Kidney glomerular epithelial cell (primary cell): Measurements from ENCODE around the gene SGCD.

ENCODE experiments used
- DNase-seq: peaks from one replicate; lab custom pipeline; 2025; lab: John Stamatoyannopoulos, UW

The SGCD gene

GRCh38 chr5:156326718-156327259, at the start of gene SGCD:
TSS of gene SGCD (plus strand) at chr5:156327164.
- DNase-seq = peak; percentile 42

DNA sequence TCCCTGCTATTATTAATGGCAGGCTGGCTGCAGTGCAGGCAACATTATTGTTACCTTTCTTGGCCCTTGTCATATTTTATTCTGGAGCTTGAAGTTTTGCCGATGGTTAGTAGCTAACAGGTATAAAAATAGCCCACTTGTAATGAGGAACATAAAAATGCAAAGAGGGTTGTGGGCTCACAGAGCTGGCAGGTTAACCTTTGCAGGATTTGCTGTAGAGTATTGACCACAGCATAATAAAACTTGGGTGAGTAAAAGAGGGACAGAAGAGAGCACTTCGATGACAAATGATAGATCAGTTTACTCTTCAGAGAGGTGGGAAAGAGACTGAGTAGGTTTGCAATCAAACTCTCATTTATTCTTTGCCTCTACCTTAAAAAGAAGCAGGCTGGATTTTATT, 49.7 kb upstream of the SGCD start:
- no peak for DNase-seq

GRCh38 chr5:156295431-156295830, 31.5 kb upstream of the SGCD start:
- no peak for DNase-seq

DNA sequence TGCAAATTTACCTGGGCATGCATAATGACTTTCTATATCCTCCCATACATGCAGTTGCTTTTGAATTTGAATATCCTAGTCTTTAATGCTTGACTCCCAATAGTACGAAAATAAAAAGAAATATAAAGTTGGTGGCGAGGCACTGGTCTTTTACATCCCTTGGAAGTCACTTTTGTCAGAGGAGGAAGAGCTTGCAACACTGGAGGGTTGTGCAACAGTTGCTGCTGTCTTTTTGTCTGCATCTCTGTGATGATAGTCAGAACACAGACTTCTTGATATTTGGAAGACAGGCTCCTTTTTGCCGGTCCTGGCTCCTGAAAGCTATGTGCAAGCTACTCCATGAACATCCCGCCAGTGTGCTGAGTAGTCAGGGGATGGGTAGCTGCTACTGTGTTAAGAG, 16.8 kb upstream of the SGCD start:
- DNase-seq = no peak

GRCh38 chr5:156312897-156313694, 13.9 kb upstream of the SGCD start:
- no peak for DNase-seq

DNA sequence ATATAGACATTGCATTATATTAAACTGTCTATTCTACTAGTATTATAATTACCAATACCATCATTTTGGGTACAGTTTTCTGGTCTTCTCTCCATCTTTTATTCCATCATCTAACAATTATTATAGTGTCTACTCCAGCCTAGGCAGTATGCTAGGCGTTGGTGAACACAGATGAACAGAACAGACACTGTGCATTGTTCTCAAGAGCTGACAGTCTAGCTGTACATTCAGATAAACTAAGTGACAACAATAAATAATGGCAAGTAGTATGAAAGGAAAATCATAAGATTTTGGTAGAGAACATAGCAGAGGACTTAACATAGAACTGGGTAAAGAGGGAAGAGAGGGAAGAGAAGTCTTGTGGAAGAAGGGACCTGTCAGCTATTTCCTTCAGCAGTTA, 12.5 kb upstream of the SGCD start:
- no peak for DNase-seq

GRCh38 chr5:156322666-156323065, 4.3 kb upstream of the SGCD start:
- DNase-seq = no peak

DNA sequence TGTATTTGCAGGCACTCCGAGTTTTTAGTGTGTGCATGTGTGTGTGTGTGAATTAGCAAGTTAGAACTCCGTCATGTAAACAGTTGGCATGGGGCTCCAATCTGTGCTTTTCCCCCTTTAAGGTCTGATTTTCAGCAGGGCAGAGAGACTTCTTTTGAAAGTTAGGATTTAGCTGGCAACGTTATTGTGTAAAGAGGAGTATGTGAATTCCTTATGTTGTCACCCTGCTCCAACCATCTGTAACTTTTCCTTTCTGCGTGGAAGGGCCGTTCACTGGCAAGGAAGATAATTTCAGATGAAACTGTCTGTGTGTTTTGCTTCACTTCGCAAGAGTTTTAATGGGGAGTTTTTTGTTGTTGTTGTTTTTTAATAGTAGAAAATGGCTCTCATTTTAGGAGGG, 332 bp downstream of the SGCD start:
- peak; percentile 42 for DNase-seq

- no peak for DNase-seq
Observed at GRCh38 chr5:156328161-156328560, 1.2 kb downstream of the SGCD start.

- DNase-seq = no peak
Observed at GRCh38 chr5:156328766-156329165, 1.8 kb downstream of the SGCD start.

DNA sequence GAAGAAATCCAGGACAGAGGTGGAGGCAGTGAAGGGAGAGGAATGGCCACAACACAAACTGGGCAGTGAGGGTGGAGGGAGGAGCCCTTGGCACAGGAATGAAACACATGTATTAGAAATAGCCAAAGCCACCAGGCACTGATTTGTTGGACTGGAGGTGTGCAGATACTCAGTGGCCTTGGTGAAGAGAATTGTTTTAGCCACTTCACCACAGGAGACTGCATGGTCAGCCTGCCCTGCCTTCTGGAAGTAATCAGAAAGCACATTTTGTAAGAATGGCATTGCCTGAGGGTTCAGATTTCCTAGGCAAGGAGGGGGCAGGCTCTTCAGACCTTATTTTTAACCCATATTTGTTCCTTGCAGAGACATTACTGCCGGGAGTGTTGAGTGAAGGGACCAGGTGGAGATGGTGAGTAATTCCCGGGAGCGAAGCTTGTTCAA, 2.2 kb downstream of the SGCD start:
- no peak for DNase-seq

DNA sequence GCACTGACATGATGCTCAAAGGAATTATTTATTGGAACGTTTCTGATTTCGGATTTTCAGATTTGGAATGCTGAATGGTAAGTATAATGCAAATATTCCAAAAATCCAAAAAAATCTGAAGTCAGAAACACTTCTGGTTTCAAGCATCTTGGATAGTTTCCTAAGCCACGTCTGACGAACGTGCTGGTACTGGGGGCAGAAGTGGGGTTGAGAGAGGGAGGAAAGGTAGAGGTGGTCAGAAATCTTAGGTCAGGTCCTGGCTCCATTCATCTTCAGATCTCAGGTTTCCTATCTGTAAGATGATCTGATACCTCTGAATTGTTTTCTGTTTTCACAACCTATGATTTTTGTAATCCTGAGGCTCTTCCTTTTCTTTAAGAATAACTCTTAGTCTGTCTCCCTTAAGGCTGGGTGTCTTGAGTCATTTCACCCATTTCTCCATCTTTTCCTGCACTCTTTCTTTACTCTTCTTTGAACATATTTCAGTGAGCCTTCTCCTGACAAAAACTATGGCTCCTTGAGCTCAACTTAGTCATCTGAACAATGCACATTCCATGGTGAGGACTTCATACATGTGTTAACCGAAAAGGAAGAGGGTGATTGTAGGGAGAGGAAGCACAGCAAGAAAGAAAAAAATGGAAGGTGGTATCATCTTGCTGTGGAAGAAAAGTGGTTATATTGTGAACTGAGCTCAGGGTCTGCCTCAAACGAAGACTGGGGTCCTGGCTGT, 3.3 kb downstream of the SGCD start:
- no peak for DNase-seq

- DNase-seq = peak; percentile 2
Observed at GRCh38 chr5:156331181-156331580, 4.2 kb downstream of the SGCD start.

- no peak for DNase-seq
Observed at GRCh38 chr5:156331845-156332244, 4.9 kb downstream of the SGCD start.

- DNase-seq = no peak
Observed at GRCh38 chr5:156332245-156332644, 5.3 kb downstream of the SGCD start.

DNA sequence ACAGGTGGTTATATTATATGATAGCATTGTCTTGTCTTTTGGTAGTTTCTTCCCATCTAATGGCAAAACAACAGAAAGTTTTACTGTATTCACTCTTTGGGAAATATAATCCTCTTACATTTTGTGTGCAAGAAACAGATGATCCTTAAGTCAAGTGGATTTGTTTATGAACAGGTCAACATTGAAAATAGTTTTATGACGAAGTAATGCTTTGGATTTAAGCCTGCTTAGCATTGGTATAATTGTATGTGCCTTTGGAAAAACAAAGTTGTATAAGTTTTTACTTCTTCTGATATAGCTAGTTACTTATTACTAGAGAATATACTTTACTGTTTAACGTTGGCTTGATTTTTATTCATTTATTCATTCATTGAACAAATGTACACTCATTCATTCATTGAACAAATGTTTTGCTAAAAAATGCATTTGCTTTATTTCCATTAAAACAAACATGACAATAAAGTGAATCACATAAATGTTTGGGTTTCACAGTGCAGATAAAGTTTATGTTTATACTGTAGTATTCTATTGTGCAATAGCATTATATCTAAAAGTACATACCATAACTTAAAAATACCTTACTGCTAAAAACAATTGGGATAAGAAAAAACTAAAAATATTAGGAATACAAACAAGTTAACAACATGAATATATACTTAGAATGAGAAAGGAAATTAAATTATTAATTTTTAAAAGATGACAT, 12.3 kb downstream of the SGCD start:
- no peak for DNase-seq

DNA sequence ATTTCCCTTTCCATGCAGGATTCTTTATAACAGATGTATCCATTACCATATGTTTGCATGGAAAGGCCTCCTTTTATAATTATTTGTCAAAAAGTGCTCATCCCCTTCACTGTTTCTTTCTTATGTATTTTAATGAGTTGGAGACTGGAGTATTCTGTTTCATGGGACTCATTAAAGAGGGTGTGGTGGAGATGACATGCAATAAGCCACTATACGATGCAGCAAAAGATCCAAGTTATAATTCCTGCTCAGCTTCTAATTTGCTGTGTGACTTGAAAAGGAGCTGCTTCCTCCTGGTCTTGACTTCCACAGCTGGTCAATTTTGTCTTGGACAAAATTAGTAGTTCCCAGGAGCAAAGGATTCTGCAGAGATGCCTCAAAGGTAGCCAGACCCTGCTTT, 13.9 kb downstream of the SGCD start:
- no peak for DNase-seq

DNA sequence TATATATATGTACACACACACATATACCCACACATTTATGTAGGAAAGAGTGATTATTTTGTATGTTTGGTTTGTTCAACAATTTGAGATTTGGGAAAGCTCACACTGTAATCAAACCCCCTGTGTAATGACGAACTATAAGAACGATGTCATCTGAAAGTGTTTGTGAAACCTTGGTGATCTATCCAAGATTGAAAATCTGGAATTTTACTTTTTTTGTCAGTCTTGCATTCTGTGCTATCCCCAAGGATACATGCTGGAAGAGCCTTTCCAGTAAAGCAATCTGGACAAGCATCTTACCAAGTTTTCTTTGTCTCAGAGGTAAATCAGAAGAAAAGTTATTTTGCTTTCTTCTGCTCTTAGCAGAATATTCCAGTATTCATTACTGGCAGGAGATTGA, 23.3 kb downstream of the SGCD start:
- DNase-seq = no peak

DNA sequence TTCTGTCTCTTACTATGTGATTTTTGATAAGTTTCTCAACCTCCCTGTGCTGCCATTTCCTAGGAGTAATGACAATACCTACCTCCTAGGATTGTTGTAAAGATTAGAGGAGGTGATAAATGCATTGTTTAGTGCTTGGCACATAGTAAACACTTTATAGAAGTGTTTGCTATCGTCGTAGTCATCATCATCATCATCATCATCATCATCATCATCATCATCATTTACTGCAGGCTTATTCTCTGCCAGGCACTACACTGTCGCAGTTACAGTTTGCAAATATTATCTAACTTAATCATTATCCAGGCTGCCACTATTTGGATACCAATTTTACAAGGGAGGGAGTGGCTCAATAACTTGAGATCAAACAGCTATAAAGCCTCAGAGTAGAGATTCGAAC, 24.5 kb downstream of the SGCD start:
- DNase-seq = no peak

- DNase-seq = no peak
Observed at GRCh38 chr5:156354571-156354970, 27.6 kb downstream of the SGCD start.

GRCh38 chr5:156356238-156356637, 29.3 kb downstream of the SGCD start:
- DNase-seq = no peak

DNA sequence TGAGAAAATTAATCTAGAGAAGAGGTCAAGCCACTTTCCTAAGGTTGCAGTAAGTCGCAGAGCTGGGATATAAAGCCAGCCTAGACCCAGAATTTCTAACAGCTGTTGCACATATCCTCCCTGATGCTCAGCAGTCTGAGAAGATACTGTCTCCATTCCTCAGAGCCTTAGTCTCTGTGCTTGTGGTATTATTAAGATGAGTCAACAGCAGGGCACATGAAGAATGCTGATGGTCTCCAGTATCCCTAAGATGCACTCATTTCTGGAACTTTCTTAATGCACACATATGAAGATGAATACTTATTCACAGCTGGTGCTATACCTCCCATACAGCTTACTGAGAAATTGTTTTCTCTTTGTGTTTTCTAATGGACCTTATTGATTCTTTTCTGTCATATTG, 32.5 kb downstream of the SGCD start:
- DNase-seq = peak; percentile 42
